CD4-positive, alpha-beta T cell treated with Interleukin-12 subunit alpha and Interleukin-12 subunit beta, for 1 hour (primary cell): Measurements from ENCODE around the gene WDR18.
"Not testable (repeated sequence)": the region's sequence is repeated elsewhere in the genome, so short reads cannot be mapped to it uniquely, and the experiment has no call there.

ENCODE experiments used
- DNase-seq: peaks from one replicate; pipeline ENCODE4 v3.0.0-alpha.2; 2020

Gene WDR18

GRCh38 chr19:1009981-1010538 lies 25.9 kb downstream of the WDR18 start:
- DNase-seq = no peak

GRCh38 chr19:1010586-1011510 lies 26.7 kb downstream of the WDR18 start:
- no peak for DNase-seq

- DNase-seq = no peak
Measured at GRCh38 chr19:1011831-1012333, 27.7 kb downstream of the WDR18 start.

- DNase-seq = no peak
Measured at GRCh38 chr19:1012334-1012733, 28.2 kb downstream of the WDR18 start.

GRCh38 chr19:1013218-1013617 lies 29.1 kb downstream of the WDR18 start:
- DNase-seq = no peak

GRCh38 chr19:1014161-1015060 lies 30.3 kb downstream of the WDR18 start:
- DNase-seq = no peak

GRCh38 chr19:1015061-1015781 lies 31.1 kb downstream of the WDR18 start:
- DNase-seq = no peak

- no peak for DNase-seq
Measured at GRCh38 chr19:1015782-1016646, 31.9 kb downstream of the WDR18 start.

- no peak for DNase-seq
Measured at GRCh38 chr19:1016647-1017114, 32.5 kb downstream of the WDR18 start.

- DNase-seq = no peak
Measured at GRCh38 chr19:1017115-1017905, 33.2 kb downstream of the WDR18 start.

- no peak for DNase-seq
Measured at GRCh38 chr19:1017906-1018305, 33.8 kb downstream of the WDR18 start.

- no peak for DNase-seq
Measured at GRCh38 chr19:1018393-1018792, 34.2 kb downstream of the WDR18 start.

GRCh38 chr19:1018932-1019615 lies 34.9 kb downstream of the WDR18 start:
- no peak for DNase-seq

- DNase-seq = no peak
Measured at GRCh38 chr19:1019616-1019961, 35.4 kb downstream of the WDR18 start.

GRCh38 chr19:1019980-1020867 lies 36.1 kb downstream of the WDR18 start:
- DNase-seq = no peak

- peak; percentile 98 for DNase-seq
Measured at GRCh38 chr19:1020868-1021425, 36.8 kb downstream of the WDR18 start, which contains the start of gene TMEM259. TMEM259 (minus strand) TSS chr19:1021123; CDS start chr19:1020996, 127 bp downstream.

- DNase-seq = not testable (repeated sequence)
Measured at GRCh38 chr19:1023883-1024188, 39.7 kb downstream of the WDR18 start.

- DNase-seq = not testable (repeated sequence)
Measured at GRCh38 chr19:1025080-1025479, 40.9 kb downstream of the WDR18 start.
